ENCODE results near the gene OR2D2. TPM values are rescaled to one million over a fixed set of nuclear protein-coding genes. Genes with fewer than 3 reads are reported as not detected.

OR2D2 gene
- total RNA-seq, 4 donors from 2014 or later = 0.40 TPM; not detected in 3

- intact Hi-C loops (cut with DNase I) = no loop called here
- no peak for DNase-seq
- WGBS, 2 donors = 68 to 70% methylated on average over 3 of the region's 3 CpGs
- no peaks in the 10 kb centered on the region for H3K9me3 ChIP-seq
- TF ChIP-seq CTCF (IDR thresholded peaks at IDR 0.05) (no peak), POLR2A (IDR thresholded peaks at IDR 0.05) (no peak)
- H3K27me3 ChIP-seq = no peaks in the 10 kb centered on the region
- H3K4me3 ChIP-seq = no peak within 1 kb of the TSS
- H3K27ac ChIP-seq = no peak within 1 kb of the TSS
- H3K36me3 ChIP-seq = no peaks in the 10 kb centered on the region
- H3K4me1 ChIP-seq = no peaks in the 10 kb centered on the region
Measured at GRCh38 chr11:6845383-6845782, 46.9 kb downstream of the OR2D2 start, which contains the start of gene OR10A5. TSS of gene OR10A5 (plus strand) at chr11:6845683. CDS start at chr11:6845683, 0 bp downstream.

GRCh38 chr11:6844356-6844755, 47.9 kb downstream of the OR2D2 start:
- H3K4me3 ChIP-seq = no peak overlapping the region
- H3K4me1 ChIP-seq = no peaks in the 10 kb centered on the region
- DNase-seq = no peak
- no peaks in the 10 kb centered on the region for H3K9me3 ChIP-seq
- intact Hi-C loops (cut with DNase I) = no loop called here
- TF ChIP-seq CTCF (IDR thresholded peaks at IDR 0.05) (no peak), POLR2A (IDR thresholded peaks at IDR 0.05) (no peak)
- WGBS, 2 donors = 78 to 87% methylated on average over 5 of the region's 5 CpGs
- no peaks in the 10 kb centered on the region for H3K27me3 ChIP-seq
- H3K36me3 ChIP-seq = no peaks in the 10 kb centered on the region
- H3K27ac ChIP-seq = no peak overlapping the region

- no peak for DNase-seq
- no peaks in the 10 kb centered on the region for H3K9me3 ChIP-seq
- H3K27me3 ChIP-seq = no peaks in the 10 kb centered on the region
- H3K27ac ChIP-seq = no peak overlapping the region
- intact Hi-C loops (cut with DNase I) = no loop called here
- H3K36me3 ChIP-seq = no peaks in the 10 kb centered on the region
- H3K4me3 ChIP-seq = no peak overlapping the region
- TF ChIP-seq CTCF (IDR thresholded peaks at IDR 0.05) = no peak
- TF ChIP-seq POLR2A (IDR thresholded peaks at IDR 0.05) = no peak
- no peaks in the 10 kb centered on the region for H3K4me1 ChIP-seq
- 41 to 42% methylated on average over 2 of the region's 2 CpGs for WGBS, 2 donors
Measured at GRCh38 chr11:6843670-6844069, 48.6 kb downstream of the OR2D2 start.

GRCh38 chr11:6841694-6842093, 50.6 kb downstream of the OR2D2 start:
- TF ChIP-seq CTCF (IDR thresholded peaks at IDR 0.05) (no peak), POLR2A (IDR thresholded peaks at IDR 0.05) (no peak)
- Histone ChIP-seq H3K9me3 (no peaks in the 10 kb centered on the region), H3K36me3 (no peaks in the 10 kb centered on the region), H3K4me1 (no peaks in the 10 kb centered on the region), H3K27me3 (no peaks in the 10 kb centered on the region), H3K4me3 (no peak overlapping the region), H3K27ac (no peak overlapping the region)
- intact Hi-C loops (cut with DNase I) = no loop called here
- no peak for DNase-seq

Other genes starting within 250 kb of the OR2D2 start
- gene DCHS1, start 236.7 kb downstream of the OR2D2 start, total RNA-seq = 1 to 10 TPM; 1.1 to 9.9 (median 2.3) TPM
- gene MRPL17, start 209.2 kb downstream of the OR2D2 start, total RNA-seq = 10 to 100 TPM; 18.9 to 31.8 (median 26.1) TPM
- gene OR2AG2, start 120.5 kb downstream of the OR2D2 start, total RNA-seq = under 1 TPM in 3 of 4 donors, not detected in 1; 0.08 to 0.76 (median 0.13) TPM
- gene OR2AG1, start 109.5 kb downstream of the OR2D2 start, total RNA-seq = not detected
- under 1 TPM in 3 of 4 donors, not detected in 1; 0.19 to 0.79 (median 0.38) TPM for gene OR6A2, start 92.8 kb downstream of the OR2D2 start, total RNA-seq
- gene OR10A5, start 46.8 kb downstream of the OR2D2 start, total RNA-seq = not detected
- not detected for gene OR10A2, start 29.4 kb downstream of the OR2D2 start, total RNA-seq
- not detected for gene OR10A4, start 15.9 kb downstream of the OR2D2 start, total RNA-seq
- gene OR2D3, start 28.5 kb upstream of the OR2D2 start, total RNA-seq = not detected
- gene ZNF215, start 33.9 kb upstream of the OR2D2 start, total RNA-seq = 1 to 10 TPM in 3 of 4 donors, under 1 TPM in 1; 0.91 to 3.2 (median 2.0) TPM
- 1 to 10 TPM in 2 of 4 donors, under 1 TPM in 2; 0.40 to 2.1 (median 1.0) TPM for gene ZNF214, start 127.8 kb upstream of the OR2D2 start, total RNA-seq
- gene NLRP14, start 128.0 kb upstream of the OR2D2 start, total RNA-seq = under 1 TPM in 1 of 4 donors, not detected in 3; 0.09 TPM
- gene RBMXL2, start 196.5 kb upstream of the OR2D2 start, total RNA-seq = under 1 TPM in 1 of 4 donors, not detected in 3; 0.19 TPM

Measured in esophagus squamous epithelium (tissue), 5 donors.